Activated CD4-positive, alpha-beta T cell treated with anti-CD3 and anti-CD28 coated beads, Interleukin-2, amount 10 ng/mL, durations not matched to agents 24 days and 14 days (primary cell): ENCODE measurements around the gene NCOA3. TPM values are rescaled to one million over a fixed set of nuclear protein-coding genes. Genes with fewer than 3 reads are reported as not detected.
A peak's percentile ranks its signal among the peaks of the same experiment; 100 is the strongest.

ENCODE experiments used
- DNase-seq: peaks from one replicate; pipeline ENCODE4 v3.0.0; 2022
- H3K27ac Mint-ChIP-seq: one replicate; pipeline ENCODE4 v1.8.0; 2022; ENCODE audit warnings: mild to moderate bottlenecking, mixed read lengths
- H3K27me3 Mint-ChIP-seq: one replicate; pipeline ENCODE4 v1.8.0; 2022; ENCODE audit warnings: mixed read lengths
- H3K36me3 Mint-ChIP-seq: one replicate; pipeline ENCODE4 v1.8.0; 2022; ENCODE audit warnings: low read depth, mild to moderate bottlenecking, mixed read lengths
- H3K4me1 Mint-ChIP-seq: one replicate; pipeline ENCODE4 v1.8.0; 2021; ENCODE audit warnings: mixed read lengths
- H3K4me3 Mint-ChIP-seq: one replicate; pipeline ENCODE4 v1.8.0; 2022; ENCODE audit warnings: mild to moderate bottlenecking, moderate library complexity, mixed read lengths
- H3K9me3 Mint-ChIP-seq: one replicate; pipeline ENCODE4 v1.8.0; 2021; ENCODE audit warnings: mixed read lengths
- intact Hi-C: fragments of 100-400 bp; cut with micrococcal nuclease; formaldehyde crosslinking; loops from one replicate; pipeline ENCODE4 v1.15.1; 2023
- total RNA-seq: library from RNA; stranded (reverse); gene quantifications from 2 replicates; pipeline ENCODE4 v1.2.3, GENCODE V29; 2022

The NCOA3 gene
- total RNA-seq, 1 donor from 2014 or later, result 140 TPM

GRCh38 chr20:47623206-47623605, 121.5 kb downstream of the NCOA3 start:
- DNase-seq, result no peak
- Mint-ChIP-seq H3K9me3 (no peaks in the 10 kb centered on the region), H3K27ac (peak overlapping the region; percentile 58), H3K27me3 (no peaks in the 10 kb centered on the region), H3K4me1 (peaks cover 31% of the 10 kb centered on the region), H3K36me3 (peaks cover 44% of the 10 kb centered on the region), H3K4me3 (no peak overlapping the region)
- intact Hi-C loops, result loop anchor here (10.0 kb wide), 1 partner anchor 418 kb away; no protein-coding TSS in a partner anchor

- no peak overlapping the region for H3K4me3 Mint-ChIP-seq
- no peaks in the 10 kb centered on the region for H3K27me3 Mint-ChIP-seq
- H3K27ac Mint-ChIP-seq, result peak overlapping the region; percentile 22
- H3K9me3 Mint-ChIP-seq, result no peaks in the 10 kb centered on the region
- intact Hi-C loops, result loop anchor here (10.0 kb wide), 1 partner anchor 423 kb away; no protein-coding TSS in a partner anchor
- peaks cover 21% of the 10 kb centered on the region for H3K4me1 Mint-ChIP-seq
- peaks cover 68% of the 10 kb centered on the region for H3K36me3 Mint-ChIP-seq
- DNase-seq, result no peak
Observed at GRCh38 chr20:47627540-47627939, 125.9 kb downstream of the NCOA3 start.

GRCh38 chr20:47629907-47630306, 128.2 kb downstream of the NCOA3 start:
- intact Hi-C loops, result loop anchor here (10.0 kb wide), 1 partner anchor 425 kb away; no protein-coding TSS in a partner anchor
- Mint-ChIP-seq H3K36me3 (peaks cover 72% of the 10 kb centered on the region), H3K4me1 (peaks cover 14% of the 10 kb centered on the region), H3K27ac (no peak overlapping the region), H3K9me3 (no peaks in the 10 kb centered on the region), H3K27me3 (no peaks in the 10 kb centered on the region), H3K4me3 (no peak overlapping the region)
- no peak for DNase-seq

- Mint-ChIP-seq H3K36me3 (peaks cover 72% of the 10 kb centered on the region), H3K27me3 (no peaks in the 10 kb centered on the region), H3K27ac (no peak overlapping the region), H3K4me3 (no peak overlapping the region), H3K4me1 (peaks cover 12% of the 10 kb centered on the region), H3K9me3 (no peaks in the 10 kb centered on the region)
- DNase-seq, result no peak
- intact Hi-C loops, result no loop called here
Observed at GRCh38 chr20:47631078-47631477, 129.4 kb downstream of the NCOA3 start.

GRCh38 chr20:47635256-47635655, 133.6 kb downstream of the NCOA3 start:
- no peak overlapping the region for H3K27ac Mint-ChIP-seq
- H3K4me3 Mint-ChIP-seq, result no peak overlapping the region
- H3K4me1 Mint-ChIP-seq, result peaks cover 4% of the 10 kb centered on the region
- no peaks in the 10 kb centered on the region for H3K27me3 Mint-ChIP-seq
- no peaks in the 10 kb centered on the region for H3K9me3 Mint-ChIP-seq
- intact Hi-C loops, result no loop called here
- no peak for DNase-seq
- H3K36me3 Mint-ChIP-seq, result peaks cover 80% of the 10 kb centered on the region

GRCh38 chr20:47638851-47639250, 137.2 kb downstream of the NCOA3 start:
- no peak for DNase-seq
- H3K27ac Mint-ChIP-seq, result no peak overlapping the region
- no peaks in the 10 kb centered on the region for H3K27me3 Mint-ChIP-seq
- intact Hi-C loops, result no loop called here
- no peaks in the 10 kb centered on the region for H3K9me3 Mint-ChIP-seq
- H3K36me3 Mint-ChIP-seq, result peaks cover 74% of the 10 kb centered on the region
- no peak overlapping the region for H3K4me3 Mint-ChIP-seq
- peaks cover 2% of the 10 kb centered on the region for H3K4me1 Mint-ChIP-seq

- intact Hi-C loops, result no loop called here
- DNase-seq, result no peak
Observed at GRCh38 chr20:47642118-47642517, 140.4 kb downstream of the NCOA3 start.

GRCh38 chr20:47642624-47643023, 140.9 kb downstream of the NCOA3 start:
- Mint-ChIP-seq H3K4me3 (no peak overlapping the region), H3K4me1 (peaks cover 6% of the 10 kb centered on the region), H3K27me3 (no peaks in the 10 kb centered on the region), H3K36me3 (peaks cover 67% of the 10 kb centered on the region), H3K9me3 (no peaks in the 10 kb centered on the region), H3K27ac (peak overlapping the region; percentile 17)
- DNase-seq, result no peak
- intact Hi-C loops, result no loop called here

More at GRCh38 chr20:47642118-47642517, 140.4 kb downstream of the NCOA3 start:
- Mint-ChIP-seq H3K36me3 (peaks cover 68% of the 10 kb centered on the region), H3K4me3 (no peak overlapping the region), H3K4me1 (peaks cover 6% of the 10 kb centered on the region), H3K27ac (no peak overlapping the region), H3K27me3 (no peaks in the 10 kb centered on the region), H3K9me3 (no peaks in the 10 kb centered on the region)

GRCh38 chr20:47645632-47646031, 143.9 kb downstream of the NCOA3 start:
- H3K27me3 Mint-ChIP-seq, result no peaks in the 10 kb centered on the region
- peaks cover 3% of the 10 kb centered on the region for H3K4me1 Mint-ChIP-seq
- intact Hi-C loops, result no loop called here
- peaks cover 66% of the 10 kb centered on the region for H3K36me3 Mint-ChIP-seq
- peak; percentile 44 for DNase-seq
- no peak overlapping the region for H3K4me3 Mint-ChIP-seq
- no peak overlapping the region for H3K27ac Mint-ChIP-seq
- no peaks in the 10 kb centered on the region for H3K9me3 Mint-ChIP-seq

- H3K4me3 Mint-ChIP-seq, result no peak overlapping the region
- DNase-seq, result no peak
- H3K4me1 Mint-ChIP-seq, result peaks cover 3% of the 10 kb centered on the region
- no peaks in the 10 kb centered on the region for H3K27me3 Mint-ChIP-seq
- H3K27ac Mint-ChIP-seq, result no peak overlapping the region
- intact Hi-C loops, result no loop called here
- peaks cover 69% of the 10 kb centered on the region for H3K36me3 Mint-ChIP-seq
- H3K9me3 Mint-ChIP-seq, result no peaks in the 10 kb centered on the region
Observed at GRCh38 chr20:47647994-47648393, 146.3 kb downstream of the NCOA3 start.

GRCh38 chr20:47648943-47649342, 147.3 kb downstream of the NCOA3 start:
- peaks cover 7% of the 10 kb centered on the region for H3K4me1 Mint-ChIP-seq
- intact Hi-C loops, result no loop called here
- H3K9me3 Mint-ChIP-seq, result no peaks in the 10 kb centered on the region
- no peak overlapping the region for H3K27ac Mint-ChIP-seq
- H3K27me3 Mint-ChIP-seq, result no peaks in the 10 kb centered on the region
- DNase-seq, result no peak
- no peak overlapping the region for H3K4me3 Mint-ChIP-seq
- H3K36me3 Mint-ChIP-seq, result peaks cover 67% of the 10 kb centered on the region

- Mint-ChIP-seq H3K9me3 (no peaks in the 10 kb centered on the region), H3K4me3 (no peak overlapping the region), H3K4me1 (peaks cover 4% of the 10 kb centered on the region), H3K27me3 (no peaks in the 10 kb centered on the region), H3K27ac (no peak overlapping the region), H3K36me3 (peaks cover 65% of the 10 kb centered on the region)
- DNase-seq, result no peak
- intact Hi-C loops, result no loop called here
Observed at GRCh38 chr20:47652301-47652700, 150.6 kb downstream of the NCOA3 start.

- Mint-ChIP-seq H3K27me3 (no peaks in the 10 kb centered on the region), H3K9me3 (no peaks in the 10 kb centered on the region), H3K36me3 (peaks cover 63% of the 10 kb centered on the region), H3K4me1 (peaks cover 4% of the 10 kb centered on the region), H3K4me3 (no peak overlapping the region), H3K27ac (no peak overlapping the region)
- intact Hi-C loops, result no loop called here
- DNase-seq, result no peak
Observed at GRCh38 chr20:47652794-47653193, 151.1 kb downstream of the NCOA3 start.

GRCh38 chr20:47653869-47654268, 152.2 kb downstream of the NCOA3 start:
- Mint-ChIP-seq H3K4me1 (peaks cover 4% of the 10 kb centered on the region), H3K4me3 (no peak overlapping the region), H3K27ac (no peak overlapping the region), H3K36me3 (peaks cover 62% of the 10 kb centered on the region), H3K9me3 (no peaks in the 10 kb centered on the region), H3K27me3 (no peaks in the 10 kb centered on the region)
- DNase-seq, result no peak
- intact Hi-C loops, result no loop called here

GRCh38 chr20:47654370-47654769, 152.7 kb downstream of the NCOA3 start:
- Mint-ChIP-seq H3K4me1 (peaks cover 5% of the 10 kb centered on the region), H3K9me3 (no peaks in the 10 kb centered on the region), H3K36me3 (peaks cover 59% of the 10 kb centered on the region), H3K27me3 (no peaks in the 10 kb centered on the region), H3K27ac (no peak overlapping the region), H3K4me3 (no peak overlapping the region)
- DNase-seq, result no peak
- intact Hi-C loops, result no loop called here
